ENCODE results near the gene GMPR2. TPM values are rescaled to one million over a fixed set of nuclear protein-coding genes. Genes with fewer than 3 reads are reported as not detected.
A peak's percentile ranks its signal among the peaks of the same experiment; 100 is the strongest.

The GMPR2 gene
- total and polyA plus RNA-seq, 2 of the 4 experiments (the other 2 are of a cell fraction): 63.7 to 92.5 TPM

- TF ChIP-seq ELK1 (IDR thresholded peaks at IDR 0.05; ENCODE audit: borderline replicate concordance, low read depth, low read length): no peak
- no peak for TF ChIP-seq FOS (IDR thresholded peaks at IDR 0.05; ENCODE audit: low read depth, low read length)
- no peak for TF ChIP-seq NFE2L2 (IDR thresholded peaks at IDR 0.05; ENCODE audit: low read depth, low read length)
- TF ChIP-seq RFX5 (IDR thresholded peaks at IDR 0.05; ENCODE audit: low read depth, low read length): no peak
Measured at GRCh38 chr14:24189059-24189375, 43.7 kb upstream of the GMPR2 start (continued).

GRCh38 chr14:24189460-24189859 is 43.3 kb upstream of the GMPR2 start:
- no peak overlapping the region for H3K56ac ChIP-seq (ENCODE audit: extremely low read depth, insufficient read depth, low read length)
- POLR2A ChIA-PET (ENCODE audit: unreplicated experiment): interaction anchor here (0.6 kb wide), 1 partner anchor 9 kb away, joined by 3 read pairs; no protein-coding TSS in a partner anchor
- no peaks in the 10 kb centered on the region for H3K27me3 ChIP-seq (ENCODE audit: control insufficient read depth, insufficient read depth, low read length)
- no peak overlapping the region for H3K9ac ChIP-seq (ENCODE audit: low read depth, low read length)
- peaks cover 18% of the 10 kb centered on the region for H3K9me1 ChIP-seq (ENCODE audit: insufficient read depth, low read length)
- no peak overlapping the region for H3K4ac ChIP-seq (ENCODE audit: low read depth, low read length)
- no peak overlapping the region for H2AK9ac ChIP-seq (replicated peaks; ENCODE audit: low read depth, low read length, poor library complexity)
- no TSS peak for BruUV-seq (replicated peaks)
- no peak overlapping the region for H2BK5ac ChIP-seq (ENCODE audit: low read depth, low read length, poor library complexity, severe bottlenecking)
- no peaks in the 10 kb centered on the region for H3K9me3 ChIP-seq (ENCODE audit: control insufficient read depth, insufficient read depth, low read length)
- H2AK5ac ChIP-seq (ENCODE audit: low read depth, low read length): no peak overlapping the region
- no peak overlapping the region for H2BK20ac ChIP-seq (ENCODE audit: low read depth, low read length)
- ATAC-seq (ENCODE audit: low read depth) (no peak), DNase-seq (no peak)
- no peak overlapping the region for H2BK120ac ChIP-seq (ENCODE audit: low read depth, low read length)
- no peak overlapping the region for H4K91ac ChIP-seq (ENCODE audit: insufficient read depth, low read depth, low read length)
- H3K14ac ChIP-seq (replicated peaks; ENCODE audit: low read depth, low read length): no peak overlapping the region
- H3K18ac ChIP-seq (ENCODE audit: low read depth, low read length): no peak overlapping the region
- no peak overlapping the region for H3K4me3 ChIP-seq (ENCODE audit: insufficient read depth, low read depth, low read length)
- peak overlapping the region; percentile 6 to 89; a peak in 2 of 4 replicates for H4K8ac ChIP-seq (ENCODE audit: low read depth in 2 of 2, low read length in 2 of 2)
- H3K23ac ChIP-seq (ENCODE audit: low read depth, low read length): no peak overlapping the region
- no CpG with 5 or more reads among the region's 9 CpGs for WGBS, 2 experiments (ENCODE audit: extremely low coverage in 2 of 2, insufficient read length in 1 of 2)
- dilution Hi-C loops (cut with HindIII; ENCODE audit: low sequenced_read_pairs, unreplicated experiment) (no loop called here), intact Hi-C loops (cut with micrococcal nuclease) (no loop called here), in situ Hi-C loops (cut with MboI; ENCODE audit: low sequenced_read_pairs) (no loop called here)
- no peak overlapping the region for H2BK15ac ChIP-seq (ENCODE audit: low read depth, low read length)
- H3K27ac ChIP-seq (ENCODE audit: insufficient read depth, low read length): no peak overlapping the region
- H3K79me1 ChIP-seq (ENCODE audit: low read depth in 1 of 2, low read length in 2 of 2): peaks cover 28 to 74% of the 10 kb centered on the region in 2 experiments
- peaks cover 46% of the 10 kb centered on the region for H3K36me3 ChIP-seq (ENCODE audit: control insufficient read depth, insufficient read depth, low read length)
- no peak for TF ChIP-seq CEBPB (IDR thresholded peaks at IDR 0.05; ENCODE audit: low read depth, low read length)
- no peak for TF ChIP-seq NFE2L2 (IDR thresholded peaks at IDR 0.05; ENCODE audit: low read depth, low read length)
- no peak for TF ChIP-seq RCOR1 (IDR thresholded peaks at IDR 0.05; ENCODE audit: insufficient replicate concordance, low read length)
- no peak for TF ChIP-seq RAD21 (IDR thresholded peaks at IDR 0.05; ENCODE audit: low read length)
- no peak for TF ChIP-seq BHLHE40 (IDR thresholded peaks at IDR 0.05; ENCODE audit: low read depth, low read length)
- no peak for TF ChIP-seq CTCF (conservative IDR thresholded peaks at IDR 0.05; ENCODE audit: low read depth, low read length)
- TF ChIP-seq ELK1 (IDR thresholded peaks at IDR 0.05; ENCODE audit: borderline replicate concordance, low read depth, low read length): no peak
- TF ChIP-seq RFX5 (IDR thresholded peaks at IDR 0.05; ENCODE audit: low read depth, low read length): no peak
- TF ChIP-seq MAZ (IDR thresholded peaks at IDR 0.05; ENCODE audit: borderline replicate concordance, low read depth, low read length): no peak
- TF ChIP-seq SMC3 (IDR thresholded peaks at IDR 0.05; ENCODE audit: low read depth, low read length): no peak
- H3K4me2 ChIP-seq (ENCODE audit: low read depth, low read length): no peak overlapping the region
- no peak overlapping the region for H2AFZ ChIP-seq (replicated peaks; ENCODE audit: low read length, poor library complexity)
- no peaks in the 10 kb centered on the region for H4K20me1 ChIP-seq (ENCODE audit: insufficient read depth, low read length)
- CTCF ChIA-PET: interaction anchor here (1.0 to 1.3 kb wide), 2 partner anchors 28 to 108 kb away, joined by 3 to 4 read pairs; partner anchors contain the start of gene IRF9
- no peak overlapping the region for H4K5ac ChIP-seq (ENCODE audit: low read depth, low read length)
- peaks cover 5% of the 10 kb centered on the region for H3K4me1 ChIP-seq (ENCODE audit: control insufficient read depth, insufficient read depth, low read length)

Data from IMR-90 (cell line).